GM13977 (cell line): ENCODE data around the gene CBX8.
A peak's percentile ranks its signal among the peaks of the same experiment; 100 is the strongest.

Source experiments
- DNase-seq: peaks from one replicate; pipeline ENCODE4 v3.0.0; 2012; ENCODE audit warnings: low spot score
- in situ Hi-C: fragments of 300-500 bp; cut with MboI; formaldehyde crosslinking; loops from one replicate; pipeline ENCODE4 v1.12.0; 2022; ENCODE audit warnings: low sequenced_read_pairs, low pct_unique_long_range_greater_than_20kb, mixed read lengths, inconsistent platforms; ENCODE audit not compliant: unreplicated experiment
- TF ChIP-seq, protein P1 (sequence below): IDR thresholded peaks from 2 replicates; pipeline ENCODE4 v1.5.1; 2012; ENCODE audit warnings: mild to moderate bottlenecking, control low read depth; ENCODE audit not compliant: insufficient read depth; ENCODE audit errors: extremely low read depth, missing control alignments

The CBX8 gene

GRCh38 chr17:79811011-79811867 lies 14.4 kb upstream of the CBX8 start:
- peak; percentile 81 for DNase-seq
- in situ Hi-C loops = no loop called here
- TF ChIP-seq, protein P1, sequence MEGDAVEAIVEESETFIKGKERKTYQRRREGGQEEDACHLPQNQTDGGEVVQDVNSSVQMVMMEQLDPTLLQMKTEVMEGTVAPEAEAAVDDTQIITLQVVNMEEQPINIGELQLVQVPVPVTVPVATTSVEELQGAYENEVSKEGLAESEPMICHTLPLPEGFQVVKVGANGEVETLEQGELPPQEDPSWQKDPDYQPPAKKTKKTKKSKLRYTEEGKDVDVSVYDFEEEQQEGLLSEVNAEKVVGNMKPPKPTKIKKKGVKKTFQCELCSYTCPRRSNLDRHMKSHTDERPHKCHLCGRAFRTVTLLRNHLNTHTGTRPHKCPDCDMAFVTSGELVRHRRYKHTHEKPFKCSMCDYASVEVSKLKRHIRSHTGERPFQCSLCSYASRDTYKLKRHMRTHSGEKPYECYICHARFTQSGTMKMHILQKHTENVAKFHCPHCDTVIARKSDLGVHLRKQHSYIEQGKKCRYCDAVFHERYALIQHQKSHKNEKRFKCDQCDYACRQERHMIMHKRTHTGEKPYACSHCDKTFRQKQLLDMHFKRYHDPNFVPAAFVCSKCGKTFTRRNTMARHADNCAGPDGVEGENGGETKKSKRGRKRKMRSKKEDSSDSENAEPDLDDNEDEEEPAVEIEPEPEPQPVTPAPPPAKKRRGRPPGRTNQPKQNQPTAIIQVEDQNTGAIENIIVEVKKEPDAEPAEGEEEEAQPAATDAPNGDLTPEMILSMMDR = peak; percentile 78

GRCh38 chr17:79810130-79811010 lies 13.5 kb upstream of the CBX8 start:
- in situ Hi-C loops = no loop called here
- peak; percentile 97 for DNase-seq
- TF ChIP-seq, protein P1 = no peak

DNA sequence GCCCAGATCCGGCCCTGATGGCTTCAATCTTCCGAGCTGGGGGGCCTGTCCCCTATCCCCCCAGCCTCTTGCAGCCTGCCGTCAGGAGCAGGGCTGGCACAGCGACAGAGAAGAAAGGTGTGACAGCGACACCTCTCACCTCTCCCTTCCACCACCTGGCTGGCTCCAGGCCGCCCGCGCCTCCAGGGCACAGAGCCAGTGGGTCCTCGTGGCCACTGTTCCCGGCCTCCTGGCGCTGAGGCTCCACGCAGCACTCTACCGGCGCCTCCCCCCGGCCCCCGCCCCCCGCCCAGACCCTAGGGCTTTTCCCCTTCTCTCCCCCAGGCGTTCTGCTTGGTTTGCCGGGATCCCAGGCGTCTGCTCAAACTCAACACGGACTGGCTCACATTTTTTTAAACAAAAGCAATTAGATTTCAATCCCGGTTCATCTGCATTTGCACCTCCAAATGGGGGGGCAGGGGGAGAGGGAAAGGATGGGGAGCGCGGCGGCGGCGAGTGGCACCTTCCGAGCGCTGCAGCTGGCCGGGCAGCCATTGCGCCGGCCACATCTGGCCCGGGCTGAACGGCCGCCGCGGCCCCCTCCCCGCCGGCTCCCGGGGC lies 12.8 kb upstream of the CBX8 start:
- in situ Hi-C loops = no loop called here
- TF ChIP-seq, protein P1 = no peak
- no peak for DNase-seq

- peak; percentile 69 for DNase-seq
- TF ChIP-seq, protein P1 = peak; percentile 46
- in situ Hi-C loops = no loop called here
Measured at GRCh38 chr17:79808763-79809529, 12.1 kb upstream of the CBX8 start.

DNA sequence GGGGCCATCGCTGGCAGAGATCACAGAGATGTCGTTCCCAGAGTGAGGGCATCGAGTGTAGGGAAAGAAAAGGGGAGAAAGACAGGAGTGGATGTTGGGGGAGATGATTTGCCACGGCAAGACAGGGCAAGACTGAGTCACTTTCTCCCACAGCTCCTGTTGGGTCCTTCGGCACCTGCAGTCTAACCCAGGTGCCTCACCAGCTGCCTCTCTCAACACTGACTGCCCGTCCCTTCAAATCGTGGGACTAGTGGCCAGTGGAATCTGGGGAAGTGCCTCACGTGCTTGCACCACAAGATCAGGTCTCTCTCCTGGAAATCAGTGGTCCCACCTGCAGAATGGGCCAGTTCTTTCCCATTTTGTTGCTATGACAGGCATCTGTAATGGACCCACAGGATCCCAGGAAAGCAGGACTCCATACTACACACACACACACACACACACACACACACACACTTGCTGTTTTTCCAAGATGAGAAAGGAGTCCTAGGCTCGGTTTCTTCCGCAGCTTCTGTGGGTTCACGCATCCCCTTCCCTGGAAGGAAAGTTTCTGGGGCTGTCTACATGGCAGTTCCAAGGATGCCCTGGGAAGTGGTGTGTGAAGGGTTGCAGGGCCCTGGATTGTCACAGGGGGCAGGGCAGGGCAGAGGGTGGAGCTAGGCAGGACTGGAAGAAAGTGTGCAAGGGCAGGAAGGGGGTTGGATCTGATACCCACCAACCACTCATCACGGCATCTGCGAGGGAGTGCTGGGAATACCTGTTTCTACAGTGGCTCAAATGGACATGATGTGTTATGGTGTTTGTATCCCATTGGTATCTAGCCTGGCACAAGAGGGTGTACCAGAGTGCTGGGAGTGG lies 10.2 kb upstream of the CBX8 start:
- in situ Hi-C loops = no loop called here
- DNase-seq = no peak
- TF ChIP-seq, protein P1 = no peak
